IPS-NIHi7 (cell line): ENCODE data around the gene NUAK1.

Experiments used
- DNase-seq: peaks from one replicate; pipeline ENCODE4 v3.0.0; 2012; ENCODE audit warnings: mixed read lengths; ENCODE audit errors: extremely low spot score

Gene NUAK1

GRCh38 chr12:106138633-106139421 lies at the start of gene NUAK1:
TSS of gene NUAK1 (minus strand) at chr12:106138954. CDS start at chr12:106138653, 301 bp downstream.
- peak; percentile 78 for DNase-seq

GRCh38 chr12:106188256-106188655 lies 49.5 kb upstream of the NUAK1 start:
- DNase-seq = peak; percentile 20

- DNase-seq = no peak
Measured at GRCh38 chr12:106187842-106188241, 49.1 kb upstream of the NUAK1 start.

DNA sequence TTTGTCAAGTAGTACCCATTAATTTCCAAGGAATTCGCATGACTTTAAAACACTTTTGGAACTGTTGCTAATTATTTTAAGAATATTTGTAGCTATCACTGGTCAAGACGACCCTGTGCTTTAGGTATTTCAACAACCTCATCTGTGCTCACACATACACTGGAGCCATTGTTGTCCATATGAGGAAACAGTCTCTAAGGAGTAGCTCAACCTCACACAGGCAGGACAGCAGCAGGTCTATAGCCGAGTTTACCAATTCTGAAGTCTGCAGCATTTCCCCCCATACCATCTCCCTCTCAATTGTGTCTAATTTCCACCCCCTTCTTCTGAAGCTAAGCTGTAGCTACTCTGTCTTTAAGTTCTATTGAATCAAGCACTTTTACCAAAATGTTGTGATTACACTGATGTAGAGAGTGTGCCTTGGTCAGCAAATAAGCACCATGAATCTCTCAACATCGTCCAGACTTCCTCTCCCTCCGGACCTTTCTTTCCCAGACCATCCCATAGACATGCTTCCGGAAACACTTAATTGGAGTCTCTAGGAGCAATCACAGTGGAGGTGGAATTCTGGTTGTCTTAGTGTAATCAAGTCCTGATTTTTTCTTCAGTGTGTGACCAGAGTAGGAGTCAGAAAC lies 48.5 kb upstream of the NUAK1 start:
- no peak for DNase-seq

- DNase-seq = no peak
Measured at GRCh38 chr12:106183735-106184134, 45.0 kb upstream of the NUAK1 start.

- no peak for DNase-seq
Measured at GRCh38 chr12:106181401-106182114, 42.8 kb upstream of the NUAK1 start.

DNA sequence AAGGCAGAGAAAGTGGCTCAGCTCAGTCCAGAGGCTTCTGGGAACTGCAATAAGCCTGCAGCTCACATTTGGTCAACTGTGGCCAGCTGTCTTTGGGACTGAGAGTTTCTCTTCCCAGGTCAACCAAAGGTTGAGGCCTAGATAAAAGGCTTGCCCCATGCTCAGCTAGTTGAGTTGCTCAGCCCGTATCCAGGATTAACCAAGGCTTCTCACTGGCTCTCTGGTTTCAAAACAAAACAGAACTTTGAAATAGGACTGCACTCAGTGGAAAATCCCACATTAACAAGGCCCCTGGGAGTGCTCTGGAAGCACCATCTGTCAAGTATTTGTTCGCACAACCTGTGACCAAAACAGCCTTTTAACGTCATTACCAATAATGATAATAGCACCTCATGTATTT lies 40.3 kb upstream of the NUAK1 start:
- no peak for DNase-seq

DNA sequence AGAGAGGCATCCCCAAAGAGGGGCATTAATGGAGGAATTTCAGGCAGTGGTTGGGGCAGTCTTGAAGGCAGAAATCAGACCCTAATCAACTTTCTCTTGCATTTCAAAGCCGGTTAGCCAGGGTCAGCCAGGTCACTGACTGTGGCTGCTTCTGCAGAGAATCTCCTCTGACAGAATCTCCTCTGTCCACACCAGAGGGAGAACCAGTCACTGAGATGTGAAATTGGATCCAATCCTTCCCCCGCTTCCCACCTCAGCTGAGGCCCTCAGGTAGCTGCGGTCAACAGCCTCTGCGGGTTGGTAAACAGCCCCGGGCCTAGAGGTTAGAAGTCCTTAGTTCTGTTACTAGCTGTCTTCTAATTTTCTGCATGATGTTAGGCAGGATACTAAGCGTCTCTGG lies 39.8 kb upstream of the NUAK1 start:
- DNase-seq = peak; percentile 54

DNA sequence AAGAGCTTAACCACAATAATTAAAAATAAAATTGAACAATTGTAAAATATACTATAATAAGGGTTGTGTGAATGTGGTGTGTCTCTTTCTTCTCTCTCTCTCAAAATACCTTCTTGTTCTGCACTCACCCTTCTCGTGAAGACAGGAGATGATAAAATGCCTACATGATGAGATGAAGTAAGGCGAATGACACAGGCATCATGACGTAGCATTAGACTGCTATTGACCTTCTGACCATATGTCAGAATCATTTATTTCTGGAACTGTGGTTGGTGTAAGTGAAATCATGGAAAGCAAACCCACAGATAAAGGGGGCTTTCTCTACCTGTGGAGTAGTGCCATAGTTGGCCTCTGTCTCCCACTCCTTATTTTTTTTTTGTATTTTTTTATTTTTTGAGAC lies 37.8 kb upstream of the NUAK1 start:
- no peak for DNase-seq

DNA sequence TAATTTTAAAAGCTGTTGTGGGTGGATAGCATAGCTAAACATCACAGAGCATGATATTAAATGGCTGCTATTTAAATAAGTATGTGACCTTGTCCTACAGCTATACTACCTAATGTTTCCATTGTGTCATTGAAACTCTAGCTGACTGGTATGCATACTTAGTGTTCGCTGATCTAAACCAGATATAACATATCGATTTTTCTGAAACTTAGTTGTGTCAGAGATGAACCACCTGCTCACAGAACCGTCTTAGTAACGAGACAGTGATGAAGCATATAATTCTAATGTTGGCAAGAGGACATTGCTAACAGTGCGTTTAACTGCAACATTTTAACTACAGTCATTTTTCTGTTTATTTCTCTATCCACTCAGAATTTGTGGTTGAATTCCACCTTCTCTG lies 36.1 kb upstream of the NUAK1 start:
- no peak for DNase-seq

GRCh38 chr12:106173442-106173841 lies 34.7 kb upstream of the NUAK1 start:
- no peak for DNase-seq

GRCh38 chr12:106171117-106171750 lies 32.5 kb upstream of the NUAK1 start:
- no peak for DNase-seq

DNA sequence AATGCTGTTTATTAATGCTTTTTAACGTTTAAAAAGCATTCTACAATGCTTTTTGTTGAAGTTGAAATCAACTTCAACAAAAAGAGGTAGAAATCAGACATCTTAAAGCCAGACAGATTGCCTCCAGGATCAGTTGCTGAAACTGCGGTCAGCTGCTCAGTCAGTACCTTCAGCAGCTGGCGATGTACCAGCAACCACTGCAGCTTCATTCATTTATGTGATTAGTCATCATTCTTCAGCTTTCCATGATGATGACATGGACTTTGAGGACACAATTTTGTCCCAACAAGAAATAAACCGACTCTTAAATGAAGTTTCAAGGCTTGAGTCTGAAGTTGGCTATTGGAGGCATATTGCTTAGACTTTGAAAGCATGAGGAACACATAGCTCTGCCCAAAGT lies 31.5 kb upstream of the NUAK1 start:
- no peak for DNase-seq

DNA sequence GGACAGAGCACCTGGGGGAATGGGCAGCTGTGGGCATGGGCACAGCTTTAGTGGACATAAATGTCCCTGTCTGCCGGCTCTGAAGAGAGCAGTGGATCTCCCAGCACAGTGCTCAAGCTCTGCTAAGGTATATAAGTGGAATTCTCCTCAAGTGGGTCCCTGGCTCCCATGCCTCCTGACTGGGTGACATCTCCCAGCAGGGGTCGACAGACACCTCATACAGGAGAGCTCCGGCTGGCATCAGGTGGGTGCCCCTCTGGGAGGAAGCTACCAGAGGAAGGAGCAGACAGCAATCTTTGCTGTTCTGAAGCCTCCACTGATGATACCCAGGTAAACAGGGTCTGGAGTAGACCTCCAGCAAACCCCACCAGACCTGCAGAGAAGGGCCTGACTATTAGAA lies 25.0 kb upstream of the NUAK1 start:
- DNase-seq = no peak

GRCh38 chr12:106161491-106161890 lies 22.7 kb upstream of the NUAK1 start:
- DNase-seq = no peak

DNA sequence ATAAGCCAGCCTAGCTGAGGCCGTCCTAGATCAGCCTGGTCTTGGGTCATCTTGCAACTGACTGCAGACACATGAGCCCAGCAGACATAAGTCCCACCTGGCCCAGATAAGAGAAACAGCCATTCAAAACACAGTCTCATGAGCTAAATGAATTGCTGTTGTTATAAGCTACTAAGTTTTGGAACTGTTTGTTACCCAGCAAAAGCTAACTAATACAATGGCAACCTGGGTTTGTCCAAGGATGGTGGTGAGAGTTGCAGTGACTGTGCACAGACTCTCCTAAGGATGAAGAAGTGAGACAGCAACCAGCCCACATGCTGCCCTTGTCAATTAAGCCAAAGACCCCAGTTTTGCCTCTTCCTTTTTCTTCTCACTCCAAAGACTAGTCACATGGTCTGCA lies 22.2 kb upstream of the NUAK1 start:
- DNase-seq = no peak

GRCh38 chr12:106157802-106158201 lies 19.0 kb upstream of the NUAK1 start:
- DNase-seq = no peak

DNA sequence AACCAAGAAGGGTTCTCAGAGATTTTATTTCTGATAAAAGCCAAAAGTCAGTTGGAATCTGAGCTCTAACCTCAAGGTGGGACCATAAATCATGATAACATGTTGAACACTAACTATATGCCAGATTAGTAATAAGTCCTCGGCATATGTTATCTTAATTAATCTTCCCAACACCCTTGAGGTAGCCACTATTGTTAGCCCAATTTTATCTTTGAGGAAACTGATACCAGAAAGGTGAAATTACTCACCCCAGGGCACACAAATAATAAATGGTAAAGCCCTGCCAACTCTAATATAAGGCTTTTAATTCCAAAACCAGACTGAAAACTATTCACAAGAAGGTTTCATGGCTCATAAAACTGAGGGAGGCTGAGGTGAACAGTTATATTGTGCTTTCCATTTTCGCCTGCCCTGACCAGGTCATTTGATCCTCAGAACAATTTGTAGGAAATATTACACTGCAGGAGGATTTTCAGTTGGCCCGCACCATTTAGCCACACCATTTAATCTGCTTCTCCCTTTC lies 16.1 kb upstream of the NUAK1 start:
- DNase-seq = no peak

DNA sequence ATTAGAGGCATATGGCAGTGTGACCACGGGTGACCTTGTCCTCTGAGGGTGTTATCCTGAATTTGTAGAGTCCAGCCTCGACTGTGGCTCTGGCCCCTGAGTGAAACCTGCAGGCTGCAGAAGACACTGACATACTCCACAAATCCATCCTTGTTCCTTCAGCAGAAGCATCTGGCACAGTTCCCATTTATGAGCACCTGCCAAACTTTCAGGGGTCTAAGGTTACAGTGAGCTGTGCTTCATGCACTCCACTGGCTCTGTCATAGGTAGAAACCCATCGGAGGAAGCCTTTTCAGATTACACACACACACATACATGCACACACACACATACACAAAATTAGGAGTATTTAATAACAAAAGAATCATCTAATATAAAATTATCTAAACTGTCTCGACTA lies 13.6 kb upstream of the NUAK1 start:
- no peak for DNase-seq

GRCh38 chr12:106150555-106150954 lies 11.8 kb upstream of the NUAK1 start:
- DNase-seq = no peak

DNA sequence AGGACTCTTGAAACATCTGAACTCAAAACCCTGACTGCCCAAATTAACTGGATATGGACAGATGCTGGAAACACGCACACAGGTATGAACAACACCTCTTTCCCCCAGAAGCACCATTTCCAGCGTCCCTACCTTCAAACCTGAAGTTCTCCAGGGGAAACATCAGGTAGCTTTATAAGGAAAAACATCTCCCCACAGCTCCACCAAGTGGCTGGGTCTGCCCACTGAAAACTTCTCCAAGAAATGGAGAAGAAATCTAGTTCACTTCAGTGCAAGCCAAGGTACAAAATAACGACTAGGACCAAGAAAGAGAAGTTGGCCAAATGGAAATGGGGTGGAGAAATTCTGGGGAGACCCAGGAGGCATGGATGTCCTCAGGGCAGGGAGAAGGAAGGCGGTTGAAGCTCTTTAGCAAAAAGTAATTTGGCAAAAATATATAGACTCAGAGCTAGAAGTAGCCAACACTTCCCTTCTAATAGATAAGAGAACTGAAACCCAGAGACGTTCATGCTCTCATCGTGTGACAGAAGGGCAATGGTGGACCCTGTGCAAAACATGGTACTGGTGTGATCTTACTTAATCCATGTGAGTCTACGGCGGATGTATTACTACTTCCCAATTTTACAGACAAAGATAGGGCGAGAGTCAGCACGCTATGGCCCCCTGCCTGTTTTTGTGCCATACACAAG lies 10.5 kb upstream of the NUAK1 start:
- peak; percentile 58 for DNase-seq

DNA sequence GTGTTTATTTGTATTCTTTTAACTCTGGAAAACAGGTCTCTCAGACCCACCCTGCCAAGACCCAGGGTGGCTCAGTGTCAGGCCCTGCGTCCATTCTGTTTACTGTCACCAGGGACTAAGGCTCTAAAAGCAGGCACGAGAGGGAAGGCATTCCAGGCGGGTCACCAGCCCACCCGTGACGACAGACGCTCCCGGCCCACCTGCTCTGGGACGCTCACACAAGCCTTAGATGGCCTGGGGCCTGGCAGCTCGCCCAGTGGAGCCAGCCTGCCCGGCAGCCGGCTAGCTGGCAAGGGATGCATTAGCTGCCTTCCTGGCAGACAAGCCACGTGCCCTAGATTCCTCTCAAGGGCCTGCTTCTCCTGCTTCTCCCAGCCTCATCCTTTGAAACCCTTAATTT lies 9.2 kb upstream of the NUAK1 start:
- DNase-seq = no peak
